ENCODE results near the gene ARL11.
"Not testable (repeated sequence)": the region's sequence is repeated elsewhere in the genome, so short reads cannot be mapped to it uniquely, and the experiment has no call there.

The ARL11 gene

DNA sequence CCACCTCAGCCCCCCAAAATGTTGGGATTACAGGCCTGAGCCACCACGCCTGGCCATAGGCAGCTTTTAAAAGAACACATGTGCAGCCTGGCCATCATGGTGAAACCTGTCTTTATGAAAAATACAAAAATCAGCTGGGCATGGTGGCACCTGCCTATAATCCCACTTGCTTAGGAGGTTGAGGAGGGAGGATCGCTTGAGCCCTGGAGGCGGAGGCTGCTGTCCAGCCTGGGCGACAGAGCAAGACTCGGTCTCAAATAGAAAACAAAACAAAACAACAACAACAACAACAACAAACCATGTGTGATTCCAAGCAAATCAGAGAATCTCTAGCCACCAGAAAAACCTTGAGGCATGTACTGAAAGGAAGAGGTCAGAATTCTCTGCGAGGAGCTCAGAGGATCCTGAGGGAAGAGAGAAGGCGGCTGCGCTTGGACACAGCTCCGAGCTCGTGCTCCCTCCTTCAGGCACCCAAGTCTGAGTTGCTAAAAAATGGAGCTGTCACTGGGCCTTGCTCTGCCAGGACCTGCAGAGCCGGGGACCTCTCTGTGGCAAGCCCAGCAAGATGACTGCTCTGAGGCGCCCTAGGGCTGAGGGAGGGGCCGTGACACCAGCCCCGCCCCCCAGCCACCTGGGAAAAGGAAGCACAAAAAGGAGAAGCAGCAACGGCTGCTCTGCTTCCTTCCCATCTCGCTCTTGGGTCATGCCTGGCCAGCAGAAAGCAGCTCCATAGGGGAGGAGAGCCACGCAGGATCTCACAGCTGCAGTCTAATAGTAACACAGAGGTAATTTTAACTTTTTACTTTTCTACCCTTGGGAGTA, at the start of gene ARL11:
Gene ARL11, plus strand, starts transcription at position 677 of the 822 bp plus-strand sequence. CDS start 1,941 bp downstream, outside the sequence.
- Mint-ChIP-seq H3K27me3 (no peaks in the 10 kb centered on the region), H3K9me3 (no peaks in the 10 kb centered on the region), H3K4me3 (peak within 1 kb of the TSS; percentile 89), H3K4me1 (peaks cover 16% of the 10 kb centered on the region), H3K27ac (peak within 1 kb of the TSS; percentile 87), H3K36me3 (ENCODE audit: low read depth) (no peaks in the 10 kb centered on the region)
- peak; percentile 93 for ATAC-seq
- DNase-seq, result peak; percentile 74

DNA sequence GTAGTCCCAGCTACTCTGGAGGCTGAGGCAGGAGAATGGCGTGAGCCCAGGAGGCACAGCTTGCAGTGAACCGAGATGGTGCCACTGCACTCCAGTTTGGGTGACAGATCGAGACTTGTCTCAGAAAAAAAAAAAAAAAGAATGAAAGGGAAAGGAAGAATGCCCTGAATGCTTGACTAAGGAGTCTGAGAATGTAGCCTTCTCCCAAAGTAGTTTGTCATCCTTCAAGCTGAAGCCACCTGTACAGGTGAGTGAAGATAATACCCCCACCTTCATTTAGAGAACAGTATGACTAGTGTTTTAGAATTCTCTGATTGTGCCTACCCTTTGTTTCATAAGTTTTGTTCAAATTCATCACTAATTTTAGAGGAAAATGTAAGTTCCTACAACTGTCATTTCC, 48.8 kb upstream of the ARL11 start:
- peaks cover 11% of the 10 kb centered on the region for H3K36me3 Mint-ChIP-seq (ENCODE audit: low read depth)
- ATAC-seq (no peak), DNase-seq (no peak)
- H3K27ac Mint-ChIP-seq, result no peak overlapping the region
- H3K4me3 Mint-ChIP-seq, result no peak overlapping the region
- H3K9me3 Mint-ChIP-seq, result no peaks in the 10 kb centered on the region
- no peaks in the 10 kb centered on the region for H3K27me3 Mint-ChIP-seq
- peaks cover 14% of the 10 kb centered on the region for H3K4me1 Mint-ChIP-seq

DNA sequence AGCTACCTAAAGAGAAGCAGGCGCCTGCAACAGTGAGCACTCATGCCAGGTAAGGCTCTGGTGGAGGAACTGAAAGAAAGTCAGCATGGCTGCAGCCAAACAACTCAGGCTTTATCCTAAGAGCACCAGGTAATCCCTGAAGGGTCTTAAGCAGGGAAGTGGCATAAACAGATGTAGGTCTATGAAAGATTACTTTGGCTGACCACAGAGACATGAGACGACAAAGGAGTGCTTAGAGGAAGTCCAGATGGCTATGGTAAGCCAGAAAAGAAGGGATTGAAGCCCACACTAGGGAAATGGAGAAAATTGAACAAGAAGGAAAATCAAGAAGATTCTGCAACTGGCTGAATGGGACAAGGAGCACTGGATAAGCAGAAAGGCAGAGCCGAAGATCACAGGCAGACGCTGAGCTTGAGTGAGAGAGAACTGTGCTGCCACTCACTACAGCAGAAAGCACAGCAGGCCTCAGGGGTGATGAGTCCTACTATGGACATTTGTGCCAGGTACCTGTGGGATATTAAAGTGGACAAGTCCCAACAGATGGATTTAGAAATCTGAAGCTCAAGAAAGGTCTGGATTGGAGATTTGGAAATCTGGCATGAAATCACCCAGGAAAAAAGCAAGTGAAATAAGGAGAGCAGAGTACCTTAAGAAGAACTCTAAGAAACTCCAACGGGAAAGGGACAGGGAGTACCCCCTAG, 47.2 kb upstream of the ARL11 start:
- ATAC-seq (no peak), DNase-seq (no peak)
- H3K27me3 Mint-ChIP-seq, result no peaks in the 10 kb centered on the region
- H3K4me3 Mint-ChIP-seq, result no peak overlapping the region
- H3K4me1 Mint-ChIP-seq, result peaks cover 22% of the 10 kb centered on the region
- H3K36me3 Mint-ChIP-seq (ENCODE audit: low read depth), result peaks cover 11% of the 10 kb centered on the region
- no peaks in the 10 kb centered on the region for H3K9me3 Mint-ChIP-seq
- no peak overlapping the region for H3K27ac Mint-ChIP-seq

DNA sequence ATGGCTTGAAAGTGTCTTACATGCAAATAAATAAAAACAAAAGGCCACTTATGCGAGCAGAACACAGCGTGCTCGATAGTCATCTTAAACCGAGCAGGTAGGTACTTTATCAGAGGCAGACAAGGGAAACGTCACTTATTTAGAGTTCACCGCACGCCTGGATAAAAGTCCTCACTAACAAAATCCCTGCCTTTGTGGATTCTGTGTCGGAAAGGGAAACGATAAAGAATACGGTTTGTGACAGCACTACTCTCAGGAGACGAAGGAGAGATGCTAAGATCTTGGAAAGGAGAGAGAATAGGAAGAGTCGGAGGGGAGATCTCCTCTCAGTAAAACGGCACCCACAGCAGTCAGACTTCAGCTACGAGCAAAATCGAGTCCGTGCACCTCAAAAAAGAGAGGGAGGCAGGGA, 43.5 kb upstream of the ARL11 start:
- DNase-seq, result no peak
- Mint-ChIP-seq H3K4me1 (peaks cover 27% of the 10 kb centered on the region), H3K27me3 (no peaks in the 10 kb centered on the region), H3K9me3 (no peaks in the 10 kb centered on the region), H3K27ac (peak overlapping the region; percentile 90), H3K36me3 (ENCODE audit: low read depth) (peaks cover 8% of the 10 kb centered on the region), H3K4me3 (peak overlapping the region; percentile 91)
- ATAC-seq, result no peak

DNA sequence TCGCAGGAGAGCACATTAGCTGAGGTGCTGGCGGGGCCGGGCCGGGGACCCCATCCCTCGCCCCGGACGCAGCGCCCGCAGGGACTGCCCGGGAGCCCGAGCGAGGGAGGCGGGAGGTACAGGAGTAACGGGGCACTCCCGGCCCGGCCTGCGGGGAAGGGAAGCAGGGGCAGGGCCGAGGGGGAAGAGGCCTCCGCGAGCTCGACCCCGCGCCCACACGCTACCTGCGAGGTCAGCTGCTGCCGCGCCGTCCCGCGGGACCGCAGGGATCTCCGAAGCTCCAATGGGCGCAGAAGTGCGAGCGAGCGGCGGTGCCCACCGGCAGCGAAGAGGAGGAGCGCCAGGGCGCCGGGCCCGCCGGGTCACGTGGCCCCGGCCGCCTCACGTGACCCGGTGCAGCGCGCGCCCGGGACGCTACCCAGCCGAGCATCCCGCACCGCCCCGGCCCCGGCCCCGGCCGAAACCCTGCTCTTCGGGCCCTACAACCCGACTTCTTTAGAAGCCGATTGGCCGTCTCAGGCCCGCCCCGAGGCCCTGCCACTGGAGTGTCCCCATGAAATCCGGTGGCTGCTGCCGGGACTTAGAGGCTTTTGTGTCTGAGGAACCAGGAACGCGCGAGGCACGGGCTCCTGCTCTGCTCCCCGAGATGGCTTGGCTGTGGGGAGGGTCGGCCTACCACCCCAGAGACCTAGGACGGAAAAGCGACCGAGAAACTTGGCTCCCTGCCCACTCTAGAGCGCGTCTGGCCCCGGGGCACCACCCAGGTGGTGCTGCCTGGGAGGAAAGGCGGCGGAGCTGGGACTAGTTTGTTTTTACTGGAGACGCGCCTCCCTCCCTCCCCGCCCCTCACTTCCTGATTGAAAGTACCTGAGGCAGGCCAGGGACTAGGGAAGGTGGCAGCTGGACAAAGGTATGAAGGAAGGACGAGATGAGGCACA, 42.8 kb upstream of the ARL11 start, which contains the start of gene RCBTB1:
Gene RCBTB1, minus strand, starts transcription at position 339 of the 938 bp plus-strand sequence. CDS start 18,279 bp downstream, outside the sequence.
- peaks cover 27% of the 10 kb centered on the region for H3K4me1 Mint-ChIP-seq
- H3K9me3 Mint-ChIP-seq, result no peaks in the 10 kb centered on the region
- no peaks in the 10 kb centered on the region for H3K27me3 Mint-ChIP-seq
- peak within 1 kb of the TSS; percentile 90 for H3K27ac Mint-ChIP-seq
- DNase-seq (peak; percentile 72), ATAC-seq (peak; percentile 96)
- peaks cover 4% of the 10 kb centered on the region for H3K36me3 Mint-ChIP-seq (ENCODE audit: low read depth)
- peak within 1 kb of the TSS; percentile 91 for H3K4me3 Mint-ChIP-seq

DNA sequence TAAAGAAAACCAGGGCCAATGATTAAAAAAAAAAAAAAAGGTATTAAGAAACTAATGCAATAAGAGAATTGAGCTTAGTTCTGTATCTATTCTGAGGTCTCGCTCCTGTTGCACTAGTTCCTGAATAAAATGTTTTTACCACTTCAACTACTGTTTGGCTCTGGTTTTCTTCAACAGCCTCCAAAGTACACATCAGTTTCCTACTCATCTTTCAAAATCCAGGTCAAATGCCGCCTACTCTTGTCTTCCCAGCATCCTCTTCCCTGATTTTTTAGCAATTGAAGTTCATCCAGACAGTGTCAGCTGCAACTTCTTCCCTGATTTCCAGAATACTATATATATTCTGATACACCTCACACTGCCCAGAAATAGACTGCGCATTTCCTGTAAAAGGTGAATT, 41.6 kb upstream of the ARL11 start:
- peak overlapping the region; percentile 68 for H3K27ac Mint-ChIP-seq
- H3K36me3 Mint-ChIP-seq (ENCODE audit: low read depth), result peaks cover 2% of the 10 kb centered on the region
- H3K9me3 Mint-ChIP-seq, result no peaks in the 10 kb centered on the region
- no peaks in the 10 kb centered on the region for H3K27me3 Mint-ChIP-seq
- DNase-seq, result no peak
- peak overlapping the region; percentile 91 for H3K4me3 Mint-ChIP-seq
- ATAC-seq, result no peak
- H3K4me1 Mint-ChIP-seq, result peaks cover 18% of the 10 kb centered on the region

DNA sequence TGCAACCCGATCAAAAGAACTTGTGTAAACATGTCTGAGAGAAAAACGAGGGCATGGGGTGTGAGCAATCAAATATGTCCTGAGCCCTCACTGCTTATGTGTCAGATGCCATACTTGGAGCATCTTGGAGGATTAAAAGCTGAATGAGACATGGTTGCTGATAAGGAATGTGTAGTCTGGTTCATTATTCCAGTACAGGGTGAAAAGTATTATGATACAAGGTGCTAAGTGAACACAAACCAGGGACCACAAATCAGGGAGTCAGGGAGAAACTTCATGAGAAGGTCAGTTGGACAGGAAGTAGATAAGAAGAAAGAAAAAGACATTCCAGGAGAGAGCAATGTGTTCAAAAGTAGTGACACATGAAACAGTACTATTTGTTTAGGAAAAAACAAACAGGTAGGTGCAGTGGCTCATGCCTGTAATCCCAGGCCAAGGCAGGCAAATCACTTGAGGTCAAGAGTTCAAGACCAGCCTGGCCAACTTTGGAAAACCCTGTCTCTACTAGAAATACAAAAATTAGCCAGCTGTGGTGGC, 40.9 kb upstream of the ARL11 start:
- Mint-ChIP-seq H3K27me3 (no peaks in the 10 kb centered on the region), H3K4me1 (peaks cover 18% of the 10 kb centered on the region), H3K4me3 (no peak overlapping the region), H3K9me3 (no peaks in the 10 kb centered on the region), H3K27ac (no peak overlapping the region), H3K36me3 (ENCODE audit: low read depth) (peaks cover 2% of the 10 kb centered on the region)
- ATAC-seq (no peak), DNase-seq (no peak)

DNA sequence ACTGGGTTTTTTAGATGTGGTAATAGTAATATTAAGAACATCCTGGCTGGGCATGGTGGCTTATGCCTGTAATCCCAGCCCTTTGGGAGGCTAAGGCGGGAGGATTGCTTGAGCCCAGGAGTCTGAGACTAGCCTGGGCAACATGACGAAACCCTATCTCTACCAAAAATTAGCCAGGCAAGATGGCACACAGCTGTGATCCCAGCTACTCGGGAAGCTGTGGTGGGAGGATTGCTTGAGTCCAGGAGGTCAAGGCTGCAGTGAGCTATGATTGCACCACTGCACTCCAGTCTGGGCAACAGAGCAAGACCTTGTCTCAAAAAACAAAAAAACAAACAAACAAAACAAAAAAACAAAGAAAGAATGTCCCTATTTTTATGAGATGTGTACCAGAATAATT, 37.6 kb upstream of the ARL11 start:
- H3K9me3 Mint-ChIP-seq; H3K27ac Mint-ChIP-seq; ATAC-seq; H3K36me3 Mint-ChIP-seq (ENCODE audit: low read depth); DNase-seq; H3K4me1 Mint-ChIP-seq; H3K4me3 Mint-ChIP-seq; H3K27me3 Mint-ChIP-seq: not testable (repeated sequence)

DNA sequence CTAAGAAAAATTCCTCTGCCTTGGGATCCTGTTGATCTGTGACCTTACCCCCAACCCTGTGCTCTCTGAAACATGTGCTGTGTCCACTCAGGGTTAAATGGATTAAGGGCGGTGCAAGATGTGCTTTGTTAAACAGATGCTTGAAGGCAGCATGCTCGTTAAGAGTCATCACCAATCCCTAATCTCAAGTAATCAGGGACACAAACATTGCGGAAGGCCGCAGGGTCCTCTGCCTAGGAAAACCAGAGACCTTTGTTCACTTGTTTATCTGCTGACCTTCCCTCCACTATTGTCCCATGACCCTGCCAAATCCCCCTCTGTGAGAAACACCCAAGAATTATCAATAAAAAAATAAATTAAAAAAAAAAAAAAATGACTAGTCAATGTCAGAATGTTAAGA, 34.4 kb upstream of the ARL11 start:
- H3K4me1 Mint-ChIP-seq; H3K27ac Mint-ChIP-seq; H3K9me3 Mint-ChIP-seq; ATAC-seq; H3K36me3 Mint-ChIP-seq (ENCODE audit: low read depth); H3K4me3 Mint-ChIP-seq; H3K27me3 Mint-ChIP-seq; DNase-seq: not testable (repeated sequence)

DNA sequence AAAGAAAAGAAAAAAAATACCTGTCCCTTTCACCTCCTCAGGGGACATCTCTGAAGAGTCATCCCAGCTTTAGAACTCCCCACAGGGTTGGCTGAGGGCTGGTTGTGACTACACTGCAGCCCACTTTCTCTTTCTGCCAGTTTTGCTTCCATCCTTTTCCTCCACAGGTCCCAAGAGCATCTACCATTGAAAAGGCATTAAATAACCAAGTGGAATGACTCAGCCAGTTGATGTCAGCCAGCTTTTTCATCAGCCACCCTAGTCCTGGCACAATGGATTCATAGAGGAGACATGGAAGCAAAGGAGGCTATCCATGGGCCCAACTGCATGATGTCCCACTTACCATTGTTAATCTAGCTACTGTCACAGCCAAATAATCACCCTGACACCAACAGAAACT, 33.7 kb upstream of the ARL11 start:
- Mint-ChIP-seq H3K27ac (no peak overlapping the region), H3K4me1 (no peaks in the 10 kb centered on the region), H3K36me3 (ENCODE audit: low read depth) (no peaks in the 10 kb centered on the region), H3K27me3 (peaks cover 1% of the 10 kb centered on the region), H3K4me3 (no peak overlapping the region), H3K9me3 (no peaks in the 10 kb centered on the region)
- ATAC-seq (no peak), DNase-seq (no peak)

DNA sequence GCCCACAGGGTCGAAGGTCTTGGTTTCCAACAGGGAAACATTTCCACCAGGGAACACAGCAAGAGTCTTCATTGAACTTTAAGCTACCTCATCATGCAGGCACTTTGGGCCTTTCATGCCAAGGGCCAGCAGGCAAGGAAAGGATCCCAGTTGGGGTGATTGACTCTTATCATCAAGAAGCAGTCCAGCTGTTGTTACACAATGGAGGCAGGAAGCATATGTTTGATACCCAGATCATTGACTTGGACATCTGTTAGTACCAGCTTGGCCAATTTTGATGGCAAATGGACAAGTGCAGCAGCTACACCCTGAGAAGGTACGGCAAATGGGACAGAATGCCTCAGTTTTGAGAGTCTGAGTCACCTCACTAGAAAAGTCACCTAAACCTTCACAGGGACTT, 32.1 kb upstream of the ARL11 start:
- H3K4me1 Mint-ChIP-seq, result no peaks in the 10 kb centered on the region
- no peak for ATAC-seq
- peaks cover 1% of the 10 kb centered on the region for H3K27me3 Mint-ChIP-seq
- no peaks in the 10 kb centered on the region for H3K9me3 Mint-ChIP-seq
- H3K4me3 Mint-ChIP-seq, result no peak overlapping the region
- no peak overlapping the region for H3K27ac Mint-ChIP-seq
- no peaks in the 10 kb centered on the region for H3K36me3 Mint-ChIP-seq (ENCODE audit: low read depth)
- DNase-seq, result no peak

DNA sequence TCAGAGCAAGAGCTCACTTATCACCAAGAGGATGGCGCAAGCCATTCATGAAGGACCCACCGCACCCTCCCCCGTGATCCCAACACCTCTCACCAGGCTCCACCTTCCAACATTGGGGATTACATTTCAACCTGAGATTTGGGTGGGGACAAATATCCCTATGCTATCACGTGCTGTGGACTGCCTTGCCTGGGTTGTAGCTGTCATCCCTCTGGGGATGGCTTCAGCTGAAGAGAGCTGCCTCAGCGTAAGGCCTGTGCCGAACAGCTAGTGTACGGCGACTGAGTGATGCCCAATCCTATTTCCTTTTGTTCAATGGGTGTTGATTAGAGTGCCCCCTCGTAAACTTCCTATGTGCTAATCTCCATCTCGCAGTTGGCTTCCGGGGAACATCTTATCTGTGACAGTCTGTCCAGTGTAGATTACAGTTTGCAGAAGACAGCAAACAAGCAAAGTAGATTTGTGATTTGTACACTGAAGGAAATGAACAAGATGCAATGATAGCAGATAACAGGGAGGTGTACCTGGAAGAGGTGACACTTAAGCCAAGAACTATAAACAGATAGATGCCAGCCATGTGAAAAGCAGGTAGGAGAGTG, 31.2 kb upstream of the ARL11 start:
- Mint-ChIP-seq H3K9me3 (no peaks in the 10 kb centered on the region), H3K27ac (no peak overlapping the region), H3K36me3 (ENCODE audit: low read depth) (no peaks in the 10 kb centered on the region), H3K27me3 (peaks cover 1% of the 10 kb centered on the region), H3K4me3 (no peak overlapping the region), H3K4me1 (no peaks in the 10 kb centered on the region)
- DNase-seq, result no peak
- ATAC-seq, result no peak

DNA sequence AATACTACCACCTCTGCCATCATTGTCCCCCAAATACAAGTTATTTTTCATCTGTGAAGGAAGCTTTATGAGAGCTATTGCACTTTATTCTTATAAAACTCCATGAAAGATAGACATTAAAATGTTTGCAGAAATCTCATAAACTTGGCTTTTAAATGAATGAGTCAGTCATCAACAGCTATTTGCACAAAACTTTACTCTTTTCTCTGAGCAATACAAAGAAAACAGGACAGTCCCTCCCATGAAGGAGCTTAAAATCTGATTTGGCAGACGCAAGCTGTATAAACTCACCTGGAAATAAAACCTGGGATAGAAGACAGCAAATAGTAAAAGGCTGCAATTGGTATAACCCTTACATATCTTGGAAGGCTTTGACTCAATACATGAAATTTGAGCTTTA, 26.3 kb upstream of the ARL11 start:
- DNase-seq (no peak), ATAC-seq (no peak)
- H3K36me3 Mint-ChIP-seq (ENCODE audit: low read depth), result no peaks in the 10 kb centered on the region
- H3K4me1 Mint-ChIP-seq, result peaks cover 3% of the 10 kb centered on the region
- H3K27ac Mint-ChIP-seq, result no peak overlapping the region
- no peaks in the 10 kb centered on the region for H3K9me3 Mint-ChIP-seq
- H3K27me3 Mint-ChIP-seq, result no peaks in the 10 kb centered on the region
- no peak overlapping the region for H3K4me3 Mint-ChIP-seq

DNA sequence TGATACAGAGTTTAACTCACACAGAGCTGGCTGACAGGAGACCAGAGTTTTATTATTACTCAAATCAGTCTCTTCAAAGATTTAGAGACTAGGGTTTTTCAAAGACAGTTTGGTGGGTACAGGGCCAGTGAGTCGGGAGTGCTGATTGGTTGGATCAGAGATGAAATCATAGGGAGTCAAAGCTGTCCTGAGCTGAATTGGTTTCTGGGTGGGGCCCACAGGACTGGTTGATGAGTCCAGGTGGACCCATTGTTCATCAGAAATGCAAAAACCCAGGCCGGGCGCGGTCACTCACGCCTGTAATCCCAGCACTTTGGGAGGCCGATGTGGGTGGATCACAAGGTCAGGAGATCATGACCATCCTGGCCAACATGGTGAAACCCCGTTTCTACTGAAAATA, 25.7 kb upstream of the ARL11 start:
- not testable (repeated sequence) for DNase-seq; H3K27ac Mint-ChIP-seq; H3K36me3 Mint-ChIP-seq (ENCODE audit: low read depth); ATAC-seq; H3K4me1 Mint-ChIP-seq; H3K9me3 Mint-ChIP-seq; H3K27me3 Mint-ChIP-seq; H3K4me3 Mint-ChIP-seq

Measured in activated naive CD8-positive, alpha-beta T cell treated with anti-CD3 and anti-CD28 coated beads, Interleukin-2, amount 50 U/mL, for 24 hours (primary cell).